PC-9 (cell line): Measurements from ENCODE around the gene PYDC1. TPM values are rescaled to one million over a fixed set of nuclear protein-coding genes. Genes with fewer than 3 reads are reported as not detected.
"Not testable (repeated sequence)": the region's sequence is repeated elsewhere in the genome, so short reads cannot be mapped to it uniquely, and the experiment has no call there.

Experiments used
- BruUV-seq: library from RNA; stranded (reverse); fragments of 400-500 nt; replicated peaks from 2 replicates; lab custom pipeline; 2021; lab: Mats Ljungman, UMichigan
- CTCF ChIA-PET: fragments of 300-600 bp; sonication (Branson Sonifier 250); formaldehyde crosslinking; loops from one replicate; lab custom pipeline; 2022; ENCODE audit warnings: antibody characterized with exemption; lab: Charles Lee
- POLR2A ChIA-PET: fragments of 300-600 bp; sonication (Branson Sonifier 250); formaldehyde crosslinking; loops from one replicate; lab custom pipeline; 2022; ENCODE audit warnings: antibody characterized with exemption; ENCODE audit not compliant: unreplicated experiment; lab: Charles Lee
- DNase-seq, 2 experiments: peaks; one replicate each; pipeline versions ENCODE4 v3.0.0 to v3.0.0-alpha.2; 2015 to 2022; ENCODE audit warnings: mixed read lengths in 1 of 2
- H2AFZ ChIP-seq: fragments of 200-600 bp; sonication (generic); 2 replicates; pipeline ENCODE4 v1.8.1; 2017; ENCODE audit warnings: antibody characterized with exemption
- H3F3A ChIP-seq: fragments of 200-600 bp; sonication (generic); 2 replicates; pipeline ENCODE4 v1.8.1; 2017; ENCODE audit warnings: antibody characterized with exemption, mild to moderate bottlenecking, low read depth; ENCODE audit not compliant: insufficient read depth
- H3K27ac ChIP-seq: fragments of 200-600 bp; sonication (generic); 2 replicates; pipeline ENCODE4 v1.6.1; 2016; ENCODE audit warnings: mixed run types
- H3K27me3 ChIP-seq: fragments of 200-600 bp; sonication (generic); 2 replicates; pipeline ENCODE4 v1.6.1; 2016; ENCODE audit warnings: low read depth, mixed run types; ENCODE audit not compliant: insufficient read depth
- H3K36me3 ChIP-seq: fragments of 200-600 bp; sonication (generic); 2 replicates; pipeline ENCODE4 v1.6.1; 2016; ENCODE audit warnings: low read depth, mixed run types
- H3K4me1 ChIP-seq: fragments of 200-600 bp; sonication (generic); replicated peaks from 2 replicates; pipeline ENCODE4 v1.6.1; 2016; ENCODE audit warnings: mixed run types; ENCODE audit not compliant: insufficient read depth
- H3K4me2 ChIP-seq: fragments of 200-600 bp; sonication (generic); 2 replicates; pipeline ENCODE4 v1.6.1; 2017; ENCODE audit warnings: mixed run types
- H3K4me3 ChIP-seq: fragments of 200-600 bp; sonication (generic); 2 replicates; pipeline ENCODE4 v1.6.1; 2016; ENCODE audit warnings: mixed run types
- H3K79me2 ChIP-seq: fragments of 200-600 bp; sonication (generic); 2 replicates; pipeline ENCODE4 v1.6.1; 2017; ENCODE audit warnings: low read depth, mixed run types
- H3K9me2 ChIP-seq: fragments of 200-600 bp; sonication (generic); 2 replicates; pipeline ENCODE4 v1.8.1; 2017; ENCODE audit warnings: mild to moderate bottlenecking; ENCODE audit not compliant: insufficient read depth
- H3K9me3 ChIP-seq: fragments of 200-600 bp; sonication (generic); 2 replicates; pipeline ENCODE4 v1.8.1; 2016; ENCODE audit warnings: low read depth; ENCODE audit not compliant: insufficient read depth
- H4K20me1 ChIP-seq: fragments of 200-600 bp; sonication (generic); 2 replicates; pipeline ENCODE4 v1.8.1; 2017; ENCODE audit not compliant: insufficient read depth
- CTCF ChIP-seq: fragments of 200-600 bp; sonication (generic); conservative IDR thresholded peaks from 2 replicates; pipeline ENCODE4 v1.6.1; 2017; ENCODE audit warnings: mixed run types, antibody characterized with exemption, mild to moderate bottlenecking, moderate library complexity
- EZH2 ChIP-seq: fragments of 200-600 bp; sonication (generic); IDR thresholded peaks from 2 replicates; pipeline ENCODE4 v1.8.0; 2017; ENCODE audit warnings: antibody characterized with exemption, low read depth
- intact Hi-C: fragments of 100-400 bp; cut with micrococcal nuclease; formaldehyde crosslinking; loops from one replicate; pipeline ENCODE4 v1.10.0; 2022; ENCODE audit not compliant: unreplicated experiment
- total RNA-seq: library from RNA; stranded (reverse); gene quantifications from 2 replicates; pipeline ENCODE4 v1.2.3, GENCODE V29; 2021

The PYDC1 gene
- total RNA-seq, 1 experiment from 2014 or later, result not detected

GRCh38 chr16:31177136-31177535 lies 39.8 kb downstream of the PYDC1 start:
- no peaks in the 10 kb centered on the region for H3K27me3 ChIP-seq
- intact Hi-C loops, result no loop called here
- no peaks in the 10 kb centered on the region for H3K9me2 ChIP-seq
- H3K36me3 ChIP-seq, result peaks cover 10% of the 10 kb centered on the region
- ChIA-PET CTCF (no interaction called here), POLR2A (interaction anchor here (0.5 to 0.6 kb wide), 2 partner anchors 264 to 527 kb away, joined by 4 to 5 read pairs; no protein-coding TSS in a partner anchor)
- DNase-seq, result no peak
- no peak for TF ChIP-seq EZH2
- no peaks in the 10 kb centered on the region for H3K9me3 ChIP-seq
- peaks cover 18% of the 10 kb centered on the region for H4K20me1 ChIP-seq
- H3F3A ChIP-seq, result peaks cover 8% of the 10 kb centered on the region; the same call in 1 of the 2 replicates
- no peak overlapping the region for H2AFZ ChIP-seq
- peaks cover 31% of the 10 kb centered on the region for H3K79me2 ChIP-seq
- no peak overlapping the region for H3K4me3 ChIP-seq
- no peak overlapping the region for H3K4me2 ChIP-seq
- no peak overlapping the region for H3K27ac ChIP-seq
- no TSS peak for BruUV-seq
- H3K4me1 ChIP-seq, result peaks cover 13% of the 10 kb centered on the region

GRCh38 chr16:31170048-31170447 lies 46.9 kb downstream of the PYDC1 start:
- H4K20me1 ChIP-seq, POLR2A ChIA-PET, H3K27me3 ChIP-seq, intact Hi-C loops, H3K36me3 ChIP-seq, BruUV-seq, H3K4me3 ChIP-seq, H3K9me3 ChIP-seq, DNase-seq, H3K4me2 ChIP-seq, H3K9me2 ChIP-seq, H2AFZ ChIP-seq, CTCF ChIA-PET, H3K79me2 ChIP-seq, H3K27ac ChIP-seq: not testable (repeated sequence)
- Histone ChIP-seq H3F3A (peaks cover 21% of the 10 kb centered on the region; the same call in 1 of the 2 replicates), H3K4me1 (peaks cover 25% of the 10 kb centered on the region)

GRCh38 chr16:31168848-31169247 lies 48.1 kb downstream of the PYDC1 start:
- Histone ChIP-seq H3K36me3 (no peaks in the 10 kb centered on the region), H3K4me1 (peaks cover 25% of the 10 kb centered on the region), H3K9me3 (no peaks in the 10 kb centered on the region), H4K20me1 (no peaks in the 10 kb centered on the region), H3K4me2 (peak overlapping the region; percentile 11; the same call in 1 of the 2 replicates), H3K9me2 (no peaks in the 10 kb centered on the region), H3K4me3 (no peak overlapping the region), H3K27ac (no peak overlapping the region), H3K79me2 (no peaks in the 10 kb centered on the region), H3K27me3 (no peaks in the 10 kb centered on the region), H3F3A (peaks cover 21% of the 10 kb centered on the region; the same call in 1 of the 2 replicates), H2AFZ (no peak overlapping the region)
- intact Hi-C loops, result no loop called here
- CTCF ChIA-PET, result no interaction called here
- DNase-seq, result peak; percentile 61 to 87
- TF ChIP-seq CTCF, result no peak
- TF ChIP-seq EZH2, result no peak
- POLR2A ChIA-PET, result no interaction called here
- no TSS peak for BruUV-seq

GRCh38 chr16:31167315-31167714 lies 49.6 kb downstream of the PYDC1 start:
- H4K20me1 ChIP-seq, result no peaks in the 10 kb centered on the region
- no TSS peak for BruUV-seq
- no peaks in the 10 kb centered on the region for H3K27me3 ChIP-seq
- H3K4me2 ChIP-seq, result no peak overlapping the region
- no peak overlapping the region for H3K4me3 ChIP-seq
- no peaks in the 10 kb centered on the region for H3K9me2 ChIP-seq
- peaks cover 21% of the 10 kb centered on the region; the same call in 1 of the 2 replicates for H3F3A ChIP-seq
- H2AFZ ChIP-seq, result no peak overlapping the region
- CTCF ChIA-PET, result no interaction called here
- no peak for TF ChIP-seq CTCF
- no peak for TF ChIP-seq EZH2
- H3K4me1 ChIP-seq, result peaks cover 25% of the 10 kb centered on the region
- intact Hi-C loops, result no loop called here
- H3K9me3 ChIP-seq, result no peaks in the 10 kb centered on the region
- no peaks in the 10 kb centered on the region for H3K79me2 ChIP-seq
- no peak for DNase-seq
- H3K27ac ChIP-seq, result no peak overlapping the region
- H3K36me3 ChIP-seq, result no peaks in the 10 kb centered on the region
- POLR2A ChIA-PET, result no interaction called here

Other genes starting within 250 kb of the PYDC1 start
- 34.8 and 44.2 TPM in 2 replicates for gene HSD3B7, start 231.9 kb downstream of the PYDC1 start, total RNA-seq
- gene STX1B, start 206.5 kb downstream of the PYDC1 start, total RNA-seq, result 3.9 and 5.6 TPM in 2 replicates
- 85.8 and 100 TPM in 2 replicates for gene STX4, start 183.6 kb downstream of the PYDC1 start, total RNA-seq
- gene ZNF668, start 142.9 kb downstream of the PYDC1 start, total RNA-seq, result 13.2 and 17.4 TPM in 2 replicates
- gene ZNF646, start 142.7 kb downstream of the PYDC1 start, total RNA-seq, result 25.4 and 30.7 TPM in 2 replicates
- 7.7 and 9.2 TPM in 2 replicates for gene PRSS53, start 128.2 kb downstream of the PYDC1 start, total RNA-seq
- gene VKORC1, start 122.3 kb downstream of the PYDC1 start, total RNA-seq, result 46.0 and 59.9 TPM in 2 replicates
- 41.5 and 66.5 TPM in 2 replicates for gene BCKDK, start 108.7 kb downstream of the PYDC1 start, total RNA-seq
- 81.4 and 84.3 TPM in 2 replicates for gene KAT8, start 99.5 kb downstream of the PYDC1 start, total RNA-seq
- 147 and 154 TPM in 2 replicates for gene PRSS8, start 81.4 kb downstream of the PYDC1 start, total RNA-seq
- 4.1 and 6.8 TPM in 2 replicates for gene PRSS36, start 67.1 kb downstream of the PYDC1 start, total RNA-seq
- gene FUS, start 37.0 kb downstream of the PYDC1 start, total RNA-seq, result 429 and 637 TPM in 2 replicates
- gene PYCARD, start 14.4 kb downstream of the PYDC1 start, total RNA-seq, result 72.9 and 107 TPM in 2 replicates
- 0.09 TPM in 1 of 2 replicates, not detected in the other for gene TRIM72, start 3.0 kb downstream of the PYDC1 start, total RNA-seq
- gene ITGAM, start 42.8 kb upstream of the PYDC1 start, total RNA-seq, result 0.90 and 1.3 TPM in 2 replicates
- 1.1 and 1.2 TPM in 2 replicates for gene ITGAX, start 138.0 kb upstream of the PYDC1 start, total RNA-seq
- gene ITGAD, start 176.2 kb upstream of the PYDC1 start, total RNA-seq, result not detected in 2 replicates
- not detected in 2 replicates for gene COX6A2, start 211.2 kb upstream of the PYDC1 start, total RNA-seq
- 0.85 and 0.88 TPM in 2 replicates for gene ZNF843, start 225.7 kb upstream of the PYDC1 start, total RNA-seq
- gene ARMC5, start 242.4 kb upstream of the PYDC1 start, total RNA-seq, result 18.6 and 21.4 TPM in 2 replicates